Measurements from ENCODE around the gene ZNF775.
A peak's percentile ranks its signal among the peaks of the same experiment; 100 is the strongest.

Gene ZNF775

DNA sequence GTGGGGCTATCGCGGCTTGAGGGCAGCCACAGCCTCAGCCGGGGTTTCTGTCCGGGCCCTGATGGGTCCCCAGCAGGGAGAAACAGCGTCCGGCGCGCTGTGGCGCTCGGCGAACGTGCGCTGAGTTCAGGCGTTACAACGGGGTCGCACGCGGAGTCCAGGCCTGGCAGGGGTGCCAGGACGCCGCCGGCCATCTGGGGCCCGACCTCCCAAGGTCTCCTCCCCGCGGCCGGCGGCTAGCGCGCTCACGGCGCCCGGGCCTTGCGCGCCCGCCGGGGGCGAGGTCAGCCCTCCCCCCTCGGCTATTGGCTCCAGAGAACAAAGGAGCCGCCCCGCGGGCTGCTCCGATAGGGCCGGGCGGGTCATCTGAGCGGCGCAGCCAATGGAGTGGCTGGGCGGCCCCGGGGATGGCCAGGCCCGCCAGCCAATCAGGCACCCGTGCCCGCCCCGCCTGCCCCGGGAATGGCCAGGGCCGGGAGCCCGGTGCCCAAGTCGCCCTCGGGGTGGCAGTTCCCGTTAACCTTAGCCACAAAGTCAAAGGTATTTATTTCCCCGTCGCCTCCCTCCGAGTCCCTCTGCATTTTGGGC, at the start of gene ZNF775:
TSS of gene ZNF775 (plus strand) at position 478 of the 588 bp plus-strand sequence. CDS start 9,141 bp downstream, outside the sequence.
- peak; percentile 83 to 89 (median 85) for DNase-seq (ENCODE audit: low read depth in 3 of 3)

DNA sequence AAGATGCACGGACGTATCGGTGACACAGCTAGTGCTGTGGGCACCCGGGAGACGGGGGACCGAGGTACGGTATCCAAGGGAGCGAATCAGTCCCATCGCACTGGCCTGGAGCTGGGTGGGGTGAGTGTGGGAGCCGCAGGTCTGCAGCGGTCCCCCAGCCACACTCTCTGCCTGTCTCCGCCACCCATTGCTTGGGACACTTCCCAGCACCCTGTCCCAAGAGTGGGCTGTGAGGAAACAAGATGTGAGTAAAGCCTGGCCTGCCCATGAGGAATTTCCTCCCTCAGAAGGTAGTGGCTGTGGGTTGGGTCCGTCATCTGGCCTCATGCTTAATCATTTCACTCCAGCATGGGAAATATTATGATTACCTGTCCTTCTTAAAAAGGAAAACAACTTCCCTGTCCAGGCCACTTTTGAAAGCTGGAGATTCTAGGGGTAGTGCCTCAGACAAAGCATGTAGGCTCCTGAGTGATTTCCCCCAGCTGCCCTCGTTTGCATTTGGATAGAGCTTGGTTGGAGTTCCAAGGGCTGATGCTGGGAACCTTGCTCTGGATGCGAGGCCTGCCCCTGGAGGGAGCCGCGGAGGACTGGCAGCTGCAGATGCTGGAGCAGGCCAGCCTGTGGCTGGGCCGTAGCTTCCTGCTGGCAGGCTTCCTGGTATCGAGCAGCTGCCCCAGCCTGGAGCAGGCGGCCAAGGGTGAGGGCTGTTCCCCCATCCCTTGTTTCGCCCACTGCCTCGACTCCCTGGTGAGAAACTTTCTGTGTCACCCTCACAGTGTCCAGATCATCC, 49.6 kb upstream of the ZNF775 start:
- DNase-seq (ENCODE audit: low read depth in 3 of 3): no peak

DNA sequence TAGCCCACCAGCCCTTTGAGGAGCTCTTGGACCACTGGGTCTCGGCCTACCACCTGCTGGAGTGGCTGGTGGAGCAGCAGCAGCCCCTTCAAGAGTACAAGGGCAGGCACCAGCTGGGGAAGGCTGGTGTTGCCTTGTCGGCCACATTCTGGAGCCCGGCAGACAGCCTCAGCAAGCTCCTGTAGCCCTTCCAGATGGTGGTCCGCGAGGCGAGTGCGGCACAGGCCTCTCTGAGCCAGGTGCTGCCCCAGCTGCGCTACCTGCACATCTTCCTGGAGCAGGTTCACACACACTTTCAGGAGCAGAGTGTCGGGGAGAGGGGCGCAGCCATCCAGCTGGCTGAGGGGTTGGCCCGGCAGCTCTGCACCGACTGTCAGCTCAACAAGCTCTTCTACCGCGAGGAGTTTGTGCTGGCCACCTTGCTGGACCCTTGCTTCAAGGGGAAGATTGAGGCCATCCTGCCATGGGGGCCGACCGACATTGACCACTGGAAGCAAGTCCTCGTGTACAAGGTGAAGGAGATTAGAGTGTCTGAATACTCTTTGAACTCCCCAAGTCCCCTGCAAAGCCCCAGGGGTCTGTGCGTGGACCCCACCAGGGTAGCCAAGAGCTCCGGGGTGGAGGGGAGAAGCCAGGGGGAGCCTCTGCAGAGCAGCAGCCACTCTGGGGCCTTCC, 48.8 kb upstream of the ZNF775 start:
- no peak for DNase-seq (ENCODE audit: low read depth in 3 of 3)

DNA sequence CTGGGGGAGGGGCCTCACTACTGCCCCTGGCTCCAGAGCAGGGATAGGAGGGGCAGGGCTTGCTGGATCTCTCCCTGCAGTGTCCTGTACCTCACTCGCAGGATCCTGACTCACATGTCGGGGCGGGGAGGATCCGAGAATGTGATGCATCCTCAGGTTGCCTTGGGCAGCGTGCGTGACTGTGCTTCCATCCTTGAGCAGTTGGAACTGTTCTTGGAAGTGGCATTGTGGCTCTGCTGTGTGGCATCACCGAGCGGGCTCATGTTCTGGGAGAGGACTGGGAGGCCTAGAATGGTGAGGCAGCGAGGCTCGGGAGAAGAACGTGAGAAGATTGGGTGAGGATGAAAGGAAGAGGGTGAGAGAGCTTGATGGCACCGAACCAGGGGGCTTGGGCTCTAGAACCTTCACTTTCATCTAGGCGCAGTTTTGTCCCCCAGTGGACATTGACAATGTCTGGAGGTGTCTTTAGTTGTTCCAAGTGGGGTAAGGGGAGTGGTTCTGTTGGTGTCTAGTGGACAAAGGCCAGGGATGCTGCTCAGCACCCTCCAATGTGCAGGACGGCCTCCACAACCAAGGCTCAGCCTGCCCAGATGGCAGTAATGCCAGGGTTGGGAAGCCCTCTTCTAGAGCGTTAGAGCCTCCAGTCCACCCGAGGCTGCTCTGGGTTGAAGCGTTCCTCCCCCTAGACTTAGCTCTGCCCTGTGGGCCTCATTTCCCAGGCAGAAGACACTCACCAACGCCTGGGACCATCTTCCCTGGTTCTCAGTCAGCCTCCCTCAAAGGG, 46.1 kb upstream of the ZNF775 start:
- no peak for DNase-seq (ENCODE audit: low read depth in 3 of 3)

DNA sequence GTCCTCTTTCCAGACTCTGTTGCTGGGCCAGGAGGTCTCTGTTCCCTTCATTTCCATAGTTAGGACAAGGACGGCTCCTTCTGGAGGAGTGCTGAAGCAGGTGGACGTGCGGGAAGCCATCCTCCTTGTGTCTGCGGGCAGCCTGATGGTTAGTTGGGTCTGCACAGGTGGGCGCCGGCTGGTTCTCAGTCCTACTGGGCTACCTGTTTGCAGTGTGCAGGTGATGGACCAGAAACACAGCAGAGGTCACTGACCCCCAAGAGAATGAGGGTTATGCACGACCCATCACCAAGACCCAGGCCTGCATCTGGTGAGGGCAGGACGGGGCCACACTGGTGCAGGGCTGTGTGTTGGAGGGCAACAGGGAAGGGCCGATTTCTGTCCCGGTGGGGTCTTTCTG, 45.5 kb upstream of the ZNF775 start:
- no peak for DNase-seq (ENCODE audit: low read depth in 3 of 3)

DNA sequence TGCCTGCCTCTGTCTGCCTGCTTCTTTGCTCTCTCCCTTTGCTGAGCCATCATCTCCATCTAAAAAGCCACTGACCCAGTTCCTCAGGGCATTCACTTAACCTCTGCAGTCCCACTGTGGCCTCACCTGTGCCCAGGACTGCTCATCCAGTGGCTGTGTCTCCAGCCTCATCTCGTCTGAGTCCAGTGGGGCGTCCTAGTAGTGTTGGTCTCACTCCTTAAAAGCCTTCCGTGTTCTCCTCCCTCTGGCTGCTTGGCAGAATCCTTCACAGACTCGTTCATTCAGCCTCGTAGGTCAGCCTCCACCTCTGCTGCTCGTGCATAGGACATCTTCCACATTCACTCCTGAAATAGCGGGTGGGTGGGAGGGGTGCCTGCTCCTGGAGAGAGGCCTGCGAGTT, 45.0 kb upstream of the ZNF775 start:
- DNase-seq (ENCODE audit: low read depth in 3 of 3): no peak

DNA sequence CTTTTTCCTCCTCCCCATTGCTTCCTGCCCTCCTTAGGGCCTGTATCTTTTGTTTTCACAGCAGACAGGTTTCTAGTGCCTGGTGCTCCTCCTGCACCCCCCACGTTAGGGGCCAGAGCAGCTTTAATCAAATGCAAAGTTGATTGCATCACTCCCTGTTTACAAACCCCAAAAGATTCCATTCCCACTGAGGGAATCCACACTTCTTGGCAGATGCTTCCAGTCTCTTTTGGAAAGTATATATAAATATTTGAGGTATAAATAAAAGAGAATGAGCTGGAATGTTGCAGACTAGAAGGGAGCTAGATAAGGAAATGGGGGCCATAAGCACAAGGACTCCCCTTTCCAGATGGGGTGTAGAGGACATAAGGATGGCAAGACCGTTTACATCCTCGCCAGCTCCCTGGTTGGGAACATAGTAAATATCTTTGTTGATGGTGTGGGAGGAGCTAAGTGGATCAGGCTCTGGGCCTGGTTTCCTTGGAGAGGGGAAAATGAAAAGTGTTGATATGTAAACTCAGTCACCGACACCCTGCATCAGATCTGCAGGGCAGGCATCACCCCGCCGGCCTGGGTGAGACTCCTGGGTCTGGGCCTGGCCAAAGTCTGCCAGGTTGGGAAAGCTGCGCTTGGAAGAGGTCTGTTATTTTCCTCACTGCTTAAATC, 43.9 kb upstream of the ZNF775 start:
- DNase-seq (ENCODE audit: low read depth in 3 of 3): no peak

DNA sequence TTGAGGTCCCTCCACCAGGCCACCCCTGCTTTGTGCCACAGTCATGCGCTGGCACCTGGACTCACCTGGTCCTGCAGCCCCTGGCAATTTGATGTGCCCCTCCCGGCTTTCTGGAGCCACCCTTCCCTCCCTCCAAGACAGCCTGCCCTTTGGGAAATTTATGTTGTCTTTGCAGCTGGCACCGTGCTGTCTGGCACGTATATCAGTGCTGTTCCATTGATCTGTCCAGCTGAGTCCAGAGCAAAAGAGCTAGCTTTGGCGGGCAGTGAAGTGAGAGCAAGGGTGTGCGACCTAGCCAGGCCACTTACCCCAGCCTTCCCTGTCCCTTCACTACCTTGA, 43.4 kb upstream of the ZNF775 start:
- DNase-seq (ENCODE audit: low read depth in 3 of 3): no peak

DNA sequence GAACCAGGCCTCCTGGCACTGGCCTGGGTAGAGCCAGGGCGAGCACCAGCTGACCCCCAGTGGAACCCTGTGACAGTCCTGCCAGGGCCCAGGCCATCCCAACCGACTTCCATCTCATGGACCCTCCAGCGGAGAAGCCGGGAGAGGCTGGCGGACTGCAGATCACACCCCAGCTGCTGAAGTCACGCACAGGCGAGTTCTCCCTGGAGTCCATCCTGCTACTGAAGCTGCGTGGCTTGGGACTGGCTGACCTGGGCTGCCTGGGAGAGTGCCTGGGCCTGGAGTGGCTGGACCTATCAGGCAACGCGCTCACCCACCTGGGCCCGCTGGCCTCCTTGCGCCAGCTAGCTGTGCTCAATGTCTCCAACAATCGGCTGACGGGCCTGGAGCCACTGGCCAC, 42.4 kb upstream of the ZNF775 start:
- DNase-seq (ENCODE audit: low read depth in 3 of 3): no peak

DNA sequence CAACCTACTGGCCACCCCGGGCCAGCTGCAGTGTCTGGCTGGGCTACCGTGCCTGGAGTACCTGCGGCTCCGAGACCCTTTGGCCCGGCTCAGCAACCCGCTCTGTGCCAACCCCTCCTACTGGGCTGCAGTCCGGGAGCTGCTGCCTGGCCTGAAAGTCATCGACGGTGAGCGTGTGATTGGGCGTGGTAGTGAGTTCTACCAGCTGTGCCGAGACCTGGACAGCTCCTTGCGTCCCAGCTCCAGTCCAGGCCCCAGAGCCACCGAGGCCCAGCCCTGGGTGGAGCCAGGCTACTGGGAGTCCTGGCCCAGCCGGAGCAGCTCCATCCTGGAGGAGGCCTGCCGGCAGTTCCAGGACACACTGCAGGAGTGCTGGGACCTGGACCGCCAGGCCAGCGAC, 42.0 kb upstream of the ZNF775 start:
- no peak for DNase-seq (ENCODE audit: low read depth in 3 of 3)

DNA sequence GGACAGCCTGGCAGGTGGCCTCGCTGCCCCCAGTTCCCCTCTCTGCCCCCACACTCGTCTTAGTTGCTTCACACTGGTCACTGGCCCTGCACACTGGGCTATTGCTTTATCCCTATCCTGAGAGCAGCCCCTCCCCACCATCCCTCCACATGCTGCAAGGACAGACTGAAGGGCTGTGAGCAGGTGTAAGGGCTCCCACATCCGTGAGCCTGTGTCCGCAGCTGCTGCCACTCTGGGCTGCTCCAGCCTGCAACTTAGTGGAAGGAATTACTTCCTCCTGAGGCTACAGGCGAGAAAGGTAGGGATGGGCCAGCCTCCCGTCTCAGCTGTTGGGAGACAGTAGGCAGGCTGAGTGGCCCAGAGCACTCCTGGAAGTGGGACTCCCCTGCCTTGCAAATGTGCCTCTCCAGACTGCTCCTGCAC, 41.5 kb upstream of the ZNF775 start:
- no peak for DNase-seq (ENCODE audit: low read depth in 3 of 3)

DNA sequence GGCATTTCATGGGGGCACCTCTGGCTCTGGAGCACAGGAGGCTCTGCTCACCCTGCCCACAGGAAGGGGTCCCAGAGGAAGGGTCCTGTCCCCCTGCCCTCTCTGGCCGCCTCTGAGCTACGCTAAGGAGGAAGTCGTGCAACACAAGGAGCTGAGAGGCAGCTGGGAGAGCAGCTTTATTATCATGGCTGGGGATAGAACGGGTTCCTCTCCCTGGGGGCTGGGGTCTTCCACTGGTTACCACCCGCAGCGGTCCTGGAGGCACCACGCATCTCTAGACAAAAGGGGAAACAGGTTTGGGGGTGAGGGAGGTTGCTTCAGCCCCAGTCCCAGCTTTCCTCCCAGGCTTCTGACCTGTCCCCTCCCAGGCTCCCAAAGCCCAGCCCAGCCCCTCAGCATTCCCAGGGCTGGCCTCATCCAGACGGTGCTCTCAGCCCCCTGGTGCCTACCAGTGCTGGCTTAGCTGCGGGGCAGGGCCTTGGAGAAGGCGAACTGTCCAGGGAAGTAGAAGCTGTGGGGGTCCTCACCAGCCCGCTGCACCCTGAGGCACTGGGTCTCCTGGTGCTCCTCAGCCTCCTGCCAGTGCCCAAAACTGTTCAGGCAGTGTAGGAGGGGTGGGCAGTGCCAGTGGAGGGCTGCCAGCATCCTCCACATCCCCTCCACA, 40.8 kb upstream of the ZNF775 start:
- no peak for DNase-seq (ENCODE audit: low read depth in 3 of 3)

DNA sequence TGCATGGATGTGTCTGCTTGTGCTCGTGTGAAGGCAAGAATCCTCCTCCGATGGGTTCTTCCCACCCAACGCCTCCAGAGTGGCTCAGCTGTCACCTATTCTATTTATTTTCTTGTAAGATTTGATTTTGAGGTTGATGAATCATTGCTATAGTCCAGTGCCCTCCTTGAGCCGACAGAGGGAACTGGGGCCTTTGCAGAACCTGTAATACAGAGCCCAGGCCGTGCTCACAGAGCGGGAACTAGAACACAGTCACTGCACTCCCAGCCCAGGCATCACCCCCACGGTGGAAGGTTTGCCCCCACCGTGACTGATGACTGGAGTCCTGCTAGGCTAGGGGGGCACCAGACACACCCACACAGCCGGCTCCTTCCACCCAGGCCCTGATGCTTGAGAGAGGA, 39.7 kb upstream of the ZNF775 start:
- no peak for DNase-seq (ENCODE audit: low read depth in 3 of 3)

DNA sequence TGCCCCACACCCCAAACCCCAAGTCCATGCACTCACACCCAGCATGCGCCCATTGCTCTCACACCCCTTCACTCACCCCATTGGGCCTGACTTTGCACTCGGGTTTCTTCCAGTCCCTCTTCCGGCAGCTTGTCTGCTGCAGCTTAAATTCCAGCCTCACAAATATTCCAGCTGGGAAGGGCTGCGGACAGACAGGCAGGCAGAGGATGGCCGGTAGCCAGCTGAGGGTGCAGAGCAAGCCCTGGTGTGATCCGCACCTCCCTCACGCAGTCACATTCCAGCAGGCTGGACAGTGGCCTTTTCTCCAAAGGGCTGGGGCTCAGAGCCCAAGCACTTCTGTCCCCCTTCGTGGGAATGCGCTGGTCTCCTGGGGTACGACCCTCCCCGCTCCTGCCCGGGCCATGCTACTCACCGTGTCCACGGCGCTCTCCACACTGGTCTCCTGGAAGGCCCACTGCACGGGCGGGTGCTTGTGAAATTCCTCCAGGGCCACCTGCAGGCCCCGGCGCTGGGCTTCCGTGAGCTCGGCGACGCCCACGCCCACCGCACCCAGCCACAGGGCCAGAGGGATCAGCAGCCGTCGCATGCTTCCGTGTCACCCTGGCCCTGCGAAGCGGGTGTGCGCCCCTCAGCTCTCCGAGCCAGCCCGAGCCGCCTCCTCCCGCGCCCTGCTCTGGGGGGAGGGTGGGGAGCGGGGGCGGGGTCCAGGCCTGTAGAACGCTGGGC, 38.9 kb upstream of the ZNF775 start:
- no peak for DNase-seq (ENCODE audit: low read depth in 3 of 3)

DNA sequence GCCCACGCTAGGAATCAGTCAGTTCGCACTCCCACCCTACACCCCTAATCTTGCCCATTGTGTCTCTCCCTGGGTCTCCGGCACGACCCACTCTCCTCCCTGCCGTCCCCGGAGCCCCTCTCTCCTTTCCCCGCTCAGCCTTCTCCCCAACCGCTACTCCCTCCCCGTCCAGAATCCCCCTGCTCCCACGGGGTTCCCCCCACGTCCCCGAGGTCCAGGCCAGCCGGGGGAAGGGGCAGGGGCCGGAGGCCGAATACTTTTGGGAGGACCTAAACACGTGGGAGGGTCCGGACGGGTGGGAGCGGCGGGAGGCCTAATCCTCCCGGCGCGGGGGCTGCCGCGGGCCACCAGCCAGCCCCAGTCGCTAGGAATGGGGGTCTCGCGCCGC, 38.3 kb upstream of the ZNF775 start:
- no peak for DNase-seq (ENCODE audit: low read depth in 3 of 3)

DNA sequence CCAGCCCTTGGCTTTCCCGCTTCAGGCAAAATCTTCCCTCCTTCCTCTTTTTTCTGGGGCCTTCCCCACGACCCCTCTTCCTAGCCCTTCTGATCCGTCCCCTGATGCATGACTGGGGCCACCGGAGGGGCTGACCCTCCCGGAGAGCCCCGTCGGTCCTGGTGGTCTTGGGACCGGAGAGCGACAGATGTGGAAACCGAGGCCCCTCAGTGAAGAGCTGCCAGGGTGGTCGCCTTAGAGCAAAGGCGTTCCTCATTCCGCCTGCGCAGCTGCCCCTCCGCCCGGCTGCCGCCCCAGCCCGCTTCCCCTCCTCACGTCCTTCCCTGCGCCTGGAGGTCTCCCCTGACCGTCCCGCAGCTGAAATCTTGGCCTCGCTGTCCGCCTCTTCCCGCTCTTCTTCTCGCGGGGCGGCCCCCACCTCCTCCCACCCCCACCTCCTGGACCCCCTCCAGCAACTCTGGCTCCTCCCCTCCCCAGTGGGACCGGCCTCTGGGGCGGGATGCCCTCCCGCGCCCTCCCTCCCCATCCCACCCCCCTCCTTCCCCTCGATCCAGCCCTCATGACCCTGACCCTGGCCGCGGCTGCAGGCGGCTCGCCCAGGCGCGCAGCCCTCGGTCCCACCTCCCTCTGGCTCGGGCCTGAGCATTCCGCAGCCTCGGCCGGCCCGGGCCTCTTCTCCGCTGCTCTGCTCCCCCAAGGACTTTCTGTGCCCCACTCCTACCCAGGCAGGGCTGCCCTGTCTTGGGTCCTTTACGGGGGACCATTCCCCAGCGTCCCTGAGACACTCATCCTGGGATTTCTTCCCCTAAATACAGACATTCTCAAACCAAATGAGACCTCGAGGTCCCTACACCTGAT, 37.6 kb upstream of the ZNF775 start, which contains the start of gene RARRES2:
TSS of gene RARRES2 (minus strand) at position 367 of the 858 bp plus-strand sequence. CDS start 1,020 bp downstream, outside the sequence.
- no peak for DNase-seq (ENCODE audit: low read depth in 3 of 3)

DNA sequence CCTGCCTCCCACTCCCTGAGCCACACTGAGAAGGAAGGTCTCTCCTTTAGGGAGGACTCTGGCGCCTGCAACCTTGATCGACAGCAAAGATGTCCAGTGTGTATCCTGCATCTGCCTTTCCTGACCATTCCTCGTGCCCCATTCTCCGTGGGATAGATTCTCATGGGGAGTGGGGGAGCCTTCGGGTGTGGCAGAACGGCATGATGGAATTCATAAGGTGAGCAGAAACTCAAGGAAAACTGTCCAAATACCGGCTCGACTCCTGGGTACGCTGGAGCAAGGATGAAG, 37.1 kb upstream of the ZNF775 start:
- no peak for DNase-seq (ENCODE audit: low read depth in 3 of 3)

DNA sequence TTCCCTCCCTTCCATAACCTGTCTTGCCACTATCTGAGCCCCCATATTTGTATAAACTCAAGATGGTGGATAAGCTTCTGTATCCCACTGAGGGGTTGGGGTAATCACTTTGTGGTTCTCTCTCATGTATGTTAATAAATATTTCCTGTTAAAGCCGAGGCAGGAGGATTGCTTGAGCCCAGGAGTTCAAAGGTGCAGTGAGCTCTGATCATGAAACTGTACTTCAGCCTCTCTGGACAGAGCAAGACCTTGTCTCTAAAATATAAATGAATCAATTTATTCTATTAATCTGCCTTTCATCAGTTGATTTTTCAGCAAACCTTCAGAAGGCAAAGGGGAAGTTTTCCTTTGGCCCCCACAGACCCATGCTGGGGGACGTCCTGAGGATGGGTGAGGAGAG, 35.9 kb upstream of the ZNF775 start:
- no peak for DNase-seq (ENCODE audit: low read depth in 3 of 3)

DNA sequence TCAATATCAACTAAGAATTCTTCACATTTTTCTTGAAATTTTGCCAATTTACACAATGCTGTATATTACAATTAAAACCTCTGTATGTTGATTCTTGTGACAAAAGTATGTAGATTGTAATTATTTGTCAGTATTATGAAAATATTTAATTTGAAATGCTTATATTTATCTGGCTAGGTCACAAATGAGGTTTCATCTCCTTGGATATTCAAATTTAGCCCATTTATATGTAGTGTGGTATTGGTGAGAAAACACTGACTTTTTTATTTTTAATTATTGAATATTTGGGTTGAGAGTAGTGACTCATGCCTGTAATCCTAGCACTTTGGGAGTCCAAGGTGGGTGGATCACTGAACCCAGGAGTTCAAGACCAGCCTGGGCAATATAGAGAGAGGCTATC, 34.8 kb upstream of the ZNF775 start:
- DNase-seq (ENCODE audit: low read depth in 3 of 3): no peak

DNA sequence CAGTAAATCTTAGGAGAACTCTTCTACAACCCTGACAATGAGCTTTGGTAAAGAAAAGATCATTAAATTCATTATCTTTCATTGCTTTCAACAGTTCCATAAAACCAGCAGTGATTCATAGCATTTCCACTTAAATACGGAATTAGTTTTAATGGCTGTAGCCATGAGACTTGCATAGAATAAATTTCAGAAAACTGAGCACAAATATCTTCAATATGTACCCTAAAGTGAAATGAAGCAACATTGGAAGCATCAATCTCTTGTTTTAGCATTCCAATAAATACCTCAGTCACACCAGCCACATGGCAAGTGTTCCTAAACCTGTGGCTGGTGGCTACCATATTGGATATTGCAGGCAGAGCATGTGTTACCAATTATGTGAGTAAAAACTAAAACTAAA, 34.1 kb upstream of the ZNF775 start:
- no peak for DNase-seq (ENCODE audit: low read depth in 3 of 3)

All from stimulated activated CD4-positive, alpha-beta T cell treated with anti-CD3 and anti-CD28 coated beads, TNF-alpha, amount 100 ng/mL, for 4 hours (primary cell).